Kidney capillary endothelial cell (primary cell): Measurements from ENCODE around the gene NLGN1.

Source experiments
- DNase-seq: peaks from one replicate; pipeline ENCODE4 v3.0.0-alpha.2; 2018; ENCODE audit warnings: low spot score

NLGN1 gene

DNA sequence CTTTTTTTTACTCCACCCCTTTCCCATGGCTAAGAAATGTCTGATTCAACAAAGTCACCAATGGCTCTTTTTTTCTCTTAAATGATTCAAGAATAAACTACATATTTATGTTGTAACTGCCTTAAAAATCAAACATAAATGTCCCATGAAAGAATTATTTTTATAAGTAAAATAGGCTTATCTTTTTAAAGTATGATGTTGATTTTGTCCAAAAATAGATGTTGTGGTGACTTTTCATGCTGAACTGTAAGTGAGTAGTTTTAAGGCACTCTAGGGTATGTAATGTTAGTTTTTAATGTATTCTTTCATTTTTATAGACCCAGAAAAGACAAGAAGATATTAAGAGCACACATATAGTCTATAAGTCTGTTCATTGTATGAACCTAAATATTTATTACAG is 594.9 kb downstream of the NLGN1 start:
- DNase-seq, result no peak

DNA sequence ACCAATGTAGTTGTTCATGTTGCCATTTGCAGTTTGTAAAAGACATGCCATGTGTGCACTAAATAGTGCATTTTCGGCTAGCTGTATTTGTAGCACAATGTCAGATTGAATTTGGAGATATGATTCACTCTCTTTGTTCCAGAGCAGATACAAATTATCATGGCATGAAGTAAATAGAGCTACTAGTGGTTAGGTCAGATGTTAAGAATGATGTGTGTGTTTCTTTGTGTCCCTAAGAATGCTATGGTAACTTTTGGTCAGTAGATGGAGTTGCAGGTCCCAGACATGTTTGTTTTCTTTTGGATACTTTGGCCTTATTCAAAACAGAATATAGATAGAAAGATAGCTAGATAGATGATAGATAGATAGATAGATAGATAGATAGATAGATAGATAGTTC is 595.8 kb downstream of the NLGN1 start:
- peak; percentile 7 for DNase-seq

DNA sequence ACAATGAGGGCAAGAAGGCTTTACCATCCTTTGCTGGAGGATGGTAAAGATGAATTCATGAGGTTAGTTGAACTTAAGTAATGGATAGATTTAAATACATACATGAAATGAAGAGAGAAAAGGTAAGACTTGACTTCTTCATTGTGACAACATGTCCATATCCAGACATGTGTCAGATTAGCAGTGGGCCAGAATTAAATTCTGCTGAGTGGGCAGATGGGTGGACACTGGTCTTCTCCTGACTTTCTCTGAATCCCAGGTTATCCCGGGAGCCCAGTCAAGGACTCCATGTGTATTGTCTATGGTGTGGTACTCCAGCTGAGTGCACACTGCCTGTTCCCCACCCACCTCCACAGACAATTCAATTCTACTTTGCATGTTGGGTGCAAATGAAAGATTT is 603.1 kb downstream of the NLGN1 start:
- DNase-seq, result no peak

DNA sequence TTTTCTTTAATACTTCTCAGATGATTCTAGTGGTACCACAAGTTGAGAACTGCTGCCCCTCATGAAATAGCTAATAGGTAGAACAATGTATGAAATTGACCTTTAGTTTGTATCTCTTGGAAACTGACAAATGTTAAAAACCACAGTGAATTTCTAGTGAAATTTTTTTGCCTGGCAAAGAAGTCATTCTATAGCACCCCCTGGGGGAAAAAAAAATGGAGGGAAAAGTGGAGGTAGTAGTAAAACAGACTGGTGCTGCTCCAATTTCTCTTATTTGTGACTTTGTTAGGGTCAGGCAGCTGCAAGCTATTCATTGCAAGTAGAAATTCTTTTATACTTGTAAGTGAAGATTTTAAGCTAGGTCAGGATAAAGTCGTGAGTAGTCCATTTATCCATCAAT is 605.0 kb downstream of the NLGN1 start:
- no peak for DNase-seq

DNA sequence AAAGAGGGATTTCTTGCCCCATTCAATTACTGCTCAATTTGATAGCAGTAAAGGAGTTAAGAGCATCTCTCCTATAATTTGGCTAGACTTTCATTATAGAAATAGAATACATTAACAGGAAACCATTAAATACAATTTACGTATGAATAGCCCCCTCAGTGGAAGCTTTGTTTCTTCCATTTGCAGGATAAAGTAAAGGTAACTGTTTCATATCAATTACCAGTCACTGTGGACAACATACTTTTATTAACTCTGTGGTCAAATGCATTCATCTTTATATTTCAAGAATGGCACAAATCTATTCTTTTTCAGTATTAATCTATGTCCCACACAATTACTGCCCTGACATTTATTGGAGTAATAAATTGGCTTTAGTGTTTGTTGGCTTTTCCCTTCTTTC is 613.4 kb downstream of the NLGN1 start:
- no peak for DNase-seq

DNA sequence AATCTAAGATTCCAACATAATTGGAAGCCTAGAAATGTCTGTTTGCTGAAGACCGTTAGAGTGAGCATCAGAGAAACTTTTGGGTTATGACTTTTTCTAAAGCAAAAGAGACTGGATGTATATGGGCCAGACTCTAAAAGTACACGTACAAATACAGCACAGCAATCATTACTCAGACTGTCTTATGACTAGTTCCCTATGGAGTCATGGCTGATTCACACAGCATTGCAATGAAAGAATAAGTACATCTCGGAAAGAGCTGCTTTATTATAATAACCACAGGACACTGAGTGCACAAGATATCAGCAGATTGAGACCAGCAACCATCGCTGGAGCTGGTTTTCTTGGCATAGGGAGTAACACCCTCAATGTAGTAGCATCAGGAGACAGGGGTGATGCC is 618.6 kb downstream of the NLGN1 start:
- no peak for DNase-seq

DNA sequence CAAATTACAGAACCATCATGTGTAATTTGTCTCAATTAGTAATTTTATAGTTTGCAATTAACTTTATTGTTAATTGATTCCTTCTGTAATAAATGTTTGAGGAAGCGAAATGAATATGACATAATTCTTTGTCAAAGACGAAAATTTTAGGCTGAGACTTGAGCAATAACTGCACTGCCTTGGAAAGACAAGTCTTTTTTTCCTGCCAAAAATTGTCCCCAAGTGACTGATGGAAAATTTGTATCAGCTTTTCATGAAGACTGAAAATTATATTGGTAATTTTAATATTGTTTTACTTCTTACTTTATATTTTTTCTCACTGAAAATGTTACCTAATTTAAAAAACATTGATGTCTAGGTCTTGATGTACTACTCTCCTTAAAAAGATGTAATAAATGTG is 622.6 kb downstream of the NLGN1 start:
- DNase-seq, result no peak

DNA sequence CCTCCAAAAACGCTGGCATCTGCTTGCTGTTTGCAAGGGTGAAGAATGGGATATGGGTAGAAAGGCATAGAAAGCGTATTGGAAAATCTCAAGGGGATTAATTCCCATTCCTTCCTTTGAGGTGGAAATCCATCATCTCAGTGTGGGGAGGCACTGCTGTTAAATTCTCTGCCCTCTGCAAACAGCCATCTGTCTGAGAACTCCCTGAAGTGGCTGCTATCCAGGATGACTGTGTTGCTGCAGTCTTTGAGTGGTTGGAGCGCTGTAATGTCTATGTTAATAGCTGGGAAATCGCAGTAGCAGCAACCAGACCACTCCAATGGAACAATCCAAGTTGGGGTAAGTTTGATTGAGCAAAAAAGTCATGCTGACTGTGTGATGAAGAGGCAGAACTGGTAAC is 625.9 kb downstream of the NLGN1 start:
- no peak for DNase-seq

DNA sequence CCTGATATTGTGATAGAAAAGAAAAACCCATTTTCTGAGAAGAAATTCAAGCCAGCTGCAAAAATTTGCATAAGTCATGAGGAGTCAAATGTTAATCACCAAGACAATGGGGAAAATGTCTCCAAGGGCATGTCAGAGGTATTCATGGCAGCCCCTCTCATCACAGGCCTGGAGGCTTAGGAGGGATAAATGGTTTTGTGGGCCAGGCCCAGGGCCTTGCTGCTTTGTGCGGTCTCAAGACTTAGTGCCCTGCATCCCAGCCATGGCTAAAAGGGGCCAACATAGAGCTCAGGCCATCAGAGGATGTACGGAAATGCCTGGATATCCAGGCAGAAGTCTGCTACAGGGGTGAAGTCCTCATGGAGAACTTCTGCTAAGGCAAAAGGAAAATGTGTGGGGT is 631.1 kb downstream of the NLGN1 start:
- DNase-seq, result no peak

DNA sequence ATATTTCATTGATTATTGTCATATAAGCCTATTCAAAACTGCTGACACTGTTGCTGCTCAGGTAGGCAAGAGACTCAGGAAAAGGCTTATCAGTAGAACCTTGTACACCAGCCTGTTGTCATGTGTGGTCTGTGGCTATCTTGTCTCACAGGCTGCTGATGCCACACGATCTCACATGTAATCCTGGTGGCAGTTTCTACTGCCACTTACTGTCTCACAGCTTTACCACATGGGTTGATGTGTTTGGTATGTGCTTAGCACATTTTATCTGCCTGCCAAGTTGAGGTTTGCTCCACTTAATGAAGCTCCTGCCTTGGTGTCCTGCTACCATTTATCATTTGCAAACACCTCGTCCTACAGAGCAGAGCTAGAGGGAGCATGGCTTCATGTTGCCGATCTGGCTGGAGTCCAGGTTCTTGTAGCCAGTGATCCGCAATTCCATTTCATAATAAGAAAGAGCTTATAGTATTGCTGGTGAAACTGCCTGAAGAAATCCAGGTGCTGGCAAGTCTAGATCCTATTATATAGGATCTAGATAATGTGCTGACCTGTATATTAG is 637.9 kb downstream of the NLGN1 start:
- DNase-seq, result no peak

DNA sequence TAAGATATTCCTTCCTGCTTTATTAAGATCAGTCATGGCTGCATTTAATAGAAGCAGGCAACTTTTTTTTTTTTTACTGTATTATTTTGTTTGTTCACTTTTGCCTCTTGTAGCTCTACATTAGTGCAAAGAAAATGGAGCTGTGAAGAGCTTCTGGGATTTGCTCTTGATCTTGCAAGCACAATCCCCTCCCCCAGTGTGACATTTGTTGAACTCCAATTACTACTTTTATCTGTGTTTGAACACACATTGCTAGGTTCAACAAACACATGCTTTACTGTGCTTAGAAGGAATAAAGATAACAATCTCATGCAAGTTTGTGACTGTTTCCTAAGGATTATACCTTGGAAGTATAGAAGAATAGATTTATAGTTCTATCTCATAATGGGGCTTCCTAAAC is 648.8 kb downstream of the NLGN1 start:
- no peak for DNase-seq

DNA sequence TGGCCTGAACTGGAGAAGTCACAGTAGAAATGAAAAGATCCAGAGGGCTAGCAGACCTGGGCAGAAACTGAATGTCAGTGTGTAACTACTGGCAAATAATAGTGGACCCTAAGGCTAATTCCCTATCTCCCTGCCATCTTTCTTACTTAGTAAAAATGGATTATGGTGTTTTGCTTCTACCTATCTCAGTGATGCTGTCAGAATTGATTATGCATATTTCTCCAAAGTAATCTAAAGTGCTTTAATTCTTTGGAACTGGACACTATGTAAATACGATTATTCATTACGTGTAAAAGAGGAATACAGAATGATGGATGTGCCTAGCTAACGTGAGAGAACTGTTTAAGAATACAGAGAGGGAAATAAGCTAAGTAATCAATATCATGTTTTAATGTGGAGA is 651.9 kb downstream of the NLGN1 start:
- DNase-seq, result no peak

DNA sequence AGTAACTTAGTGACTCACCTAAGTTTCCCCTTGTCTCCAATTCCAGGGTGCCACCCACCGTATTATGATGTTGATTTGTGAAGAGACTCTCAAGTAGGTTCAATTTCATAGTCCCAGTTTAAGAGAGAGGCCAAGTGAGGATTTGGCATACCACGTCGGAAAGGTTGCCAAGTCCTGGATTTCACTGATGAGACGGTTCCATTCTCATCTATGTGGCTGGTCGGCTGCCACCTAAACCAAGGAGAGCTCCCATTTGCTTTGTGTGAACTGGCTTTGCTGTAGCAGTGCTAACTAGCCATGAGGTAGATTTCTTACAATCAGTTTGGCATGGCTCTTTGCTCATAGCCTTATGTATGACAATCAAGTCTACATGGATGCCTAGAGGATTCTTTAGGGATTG is 653.6 kb downstream of the NLGN1 start:
- no peak for DNase-seq

DNA sequence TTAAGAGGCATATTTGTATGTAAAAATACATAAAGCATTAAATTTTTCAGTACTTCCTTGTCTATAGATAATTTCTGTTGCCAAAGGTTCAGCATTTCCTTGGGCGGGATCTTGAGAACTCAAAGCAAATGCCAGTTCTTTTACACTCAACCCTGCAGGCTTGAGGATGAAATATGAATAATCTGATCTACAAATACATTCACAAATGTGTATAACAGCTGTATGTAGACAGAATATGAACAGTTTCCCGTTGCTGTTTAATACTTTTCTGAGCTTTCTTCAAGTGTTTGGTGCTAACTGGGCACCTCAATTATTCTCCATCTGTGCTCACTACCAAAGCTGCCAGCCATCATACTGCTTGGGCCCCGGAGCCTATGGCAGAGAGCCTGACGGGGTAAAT is 661.3 kb downstream of the NLGN1 start:
- DNase-seq, result no peak

DNA sequence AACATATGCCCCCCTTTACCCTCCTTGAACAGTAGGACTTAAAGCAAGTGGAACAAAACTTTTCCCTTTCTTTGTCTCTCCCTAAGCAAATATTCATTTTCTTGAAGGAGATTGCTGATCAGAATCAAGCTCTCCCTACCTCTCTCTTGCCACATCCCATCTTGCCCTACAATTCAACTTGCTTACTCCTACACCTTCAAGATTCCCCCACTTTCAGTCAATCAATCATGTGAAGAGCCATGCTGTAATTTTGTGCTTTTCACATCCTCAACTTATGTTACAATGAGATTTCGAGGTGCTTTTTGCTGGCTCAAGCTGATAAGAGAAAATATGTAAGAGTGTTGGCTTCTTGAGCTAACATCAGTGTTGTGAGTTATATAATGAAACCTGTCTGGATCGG is 662.9 kb downstream of the NLGN1 start:
- no peak for DNase-seq

DNA sequence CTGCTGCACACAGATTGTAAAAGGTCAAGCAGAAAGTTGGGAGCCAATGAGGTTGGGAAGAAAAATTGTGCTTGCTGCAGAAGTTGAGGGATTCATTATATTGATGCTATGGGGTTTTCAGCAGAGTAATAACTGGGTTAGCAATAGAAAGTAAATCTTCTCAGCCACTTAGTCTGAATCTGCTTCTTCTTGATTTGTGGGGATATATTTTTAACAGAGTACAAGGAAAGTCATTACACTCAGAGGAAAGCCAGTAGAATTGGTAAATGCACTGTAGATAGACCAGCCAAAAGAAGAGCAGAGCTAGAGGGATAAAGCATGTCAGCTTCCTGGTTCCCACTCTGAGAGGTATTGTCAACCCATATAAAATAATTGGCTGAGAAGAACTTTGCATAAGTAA is 663.6 kb downstream of the NLGN1 start:
- DNase-seq, result no peak

DNA sequence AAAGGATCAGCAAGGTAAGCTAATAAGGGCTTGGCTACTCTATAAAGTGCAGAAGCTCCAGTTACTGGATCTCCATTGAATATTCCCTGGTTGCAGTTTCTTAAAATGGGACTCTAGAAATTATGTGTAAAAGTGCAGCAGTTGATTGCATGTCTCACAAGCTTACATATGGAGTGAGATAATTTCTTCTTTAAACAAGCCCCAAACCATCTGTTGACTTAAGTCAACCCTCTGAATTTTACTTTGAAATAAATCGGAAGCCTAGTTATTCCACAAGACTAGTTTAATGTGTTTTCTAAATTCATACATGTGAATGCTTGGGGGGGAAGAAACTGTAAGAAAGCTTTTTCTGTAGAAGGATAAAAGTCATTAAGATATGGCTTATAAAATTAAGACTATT is 664.2 kb downstream of the NLGN1 start:
- no peak for DNase-seq

DNA sequence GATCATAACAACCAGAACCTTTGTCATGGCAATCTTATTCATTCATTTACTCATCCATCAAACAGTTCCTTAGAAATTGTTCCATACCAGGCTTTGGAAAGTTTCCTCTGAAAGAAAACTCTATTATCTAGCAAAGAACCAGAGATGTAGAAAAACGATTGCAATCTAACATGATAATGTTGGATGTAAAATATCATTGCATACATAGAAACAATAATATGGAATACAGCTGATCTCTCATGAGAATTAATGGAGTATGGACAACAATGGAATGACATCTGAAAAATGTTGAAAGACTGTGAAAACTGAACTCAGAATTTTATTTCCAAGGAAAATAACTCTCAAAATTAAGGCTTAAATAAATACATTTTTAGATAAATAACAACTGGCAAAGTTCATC is 665.4 kb downstream of the NLGN1 start:
- DNase-seq, result no peak

DNA sequence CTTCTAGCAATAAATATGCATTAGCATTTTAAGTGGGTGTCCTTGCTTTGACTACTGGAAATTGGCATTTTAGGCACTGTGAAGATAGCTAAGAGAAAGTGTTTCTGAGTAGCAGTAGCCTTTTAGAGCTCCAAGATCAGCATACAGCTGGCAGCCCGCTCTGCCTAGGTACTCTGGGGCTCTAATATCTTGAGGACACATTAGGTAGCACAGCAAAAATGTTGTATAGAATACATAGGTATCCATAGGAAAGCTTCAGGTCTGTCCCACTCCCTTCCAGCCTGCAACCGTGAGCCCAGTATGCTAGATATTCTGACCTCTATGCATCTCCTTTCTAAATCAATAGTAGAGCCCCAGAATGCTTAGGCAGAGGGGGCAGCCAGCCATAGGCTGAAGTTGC is 670.5 kb downstream of the NLGN1 start:
- no peak for DNase-seq

DNA sequence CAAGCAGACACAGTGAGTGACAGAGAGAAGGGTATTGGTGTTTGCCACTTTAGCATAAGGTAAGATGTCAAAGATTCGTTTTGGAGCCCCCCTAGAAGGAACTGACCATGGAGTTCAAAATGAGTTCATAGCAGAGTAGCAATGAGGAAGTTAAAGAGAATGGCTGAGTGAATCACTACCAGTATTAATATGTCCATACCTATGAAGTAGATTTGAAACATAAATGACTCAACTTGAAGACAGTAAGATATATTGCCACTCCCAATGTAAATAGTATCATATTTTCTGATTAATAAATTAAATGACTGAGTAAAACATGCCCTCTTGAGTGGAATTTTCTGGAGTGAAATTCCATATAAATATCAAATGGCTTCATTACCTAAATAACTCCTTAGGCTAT is 675.1 kb downstream of the NLGN1 start:
- DNase-seq, result no peak

DNA sequence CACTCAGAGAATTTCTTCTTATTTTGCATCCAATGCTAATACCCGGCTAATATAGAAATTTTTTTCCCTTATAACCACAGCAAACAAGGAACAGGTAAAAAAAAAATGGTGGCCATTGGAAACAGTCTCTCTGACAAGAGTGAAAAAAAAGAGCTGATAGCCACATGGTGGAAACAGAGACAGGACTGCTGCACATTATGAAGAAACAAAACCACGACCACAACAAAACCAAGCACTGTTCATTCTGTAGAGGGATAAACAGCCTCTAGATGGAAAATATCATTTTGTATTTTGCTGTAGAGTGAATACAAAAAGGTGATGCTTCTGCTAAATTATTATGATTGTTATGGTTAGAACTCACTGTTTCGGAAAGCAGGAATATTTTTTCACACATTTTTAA is 686.2 kb downstream of the NLGN1 start:
- DNase-seq, result no peak

DNA sequence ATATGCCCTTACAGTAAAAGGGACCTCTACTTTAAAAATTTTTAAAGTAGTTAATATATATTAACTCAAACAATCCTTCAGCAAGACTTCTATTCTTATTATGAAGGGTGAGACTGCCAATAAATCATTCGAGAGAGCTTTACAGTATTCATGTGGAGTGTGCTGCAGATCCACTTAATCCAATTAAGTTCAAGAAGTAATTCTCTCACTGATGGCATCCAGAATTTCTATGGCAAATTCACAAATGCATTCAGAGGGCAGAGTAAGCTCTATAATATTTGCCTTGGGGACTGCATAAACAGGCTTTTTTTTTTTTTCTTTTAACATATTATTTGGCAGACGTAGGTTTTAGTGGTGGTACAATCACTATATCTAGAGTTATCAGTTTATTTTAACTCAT is 692.0 kb downstream of the NLGN1 start:
- no peak for DNase-seq

DNA sequence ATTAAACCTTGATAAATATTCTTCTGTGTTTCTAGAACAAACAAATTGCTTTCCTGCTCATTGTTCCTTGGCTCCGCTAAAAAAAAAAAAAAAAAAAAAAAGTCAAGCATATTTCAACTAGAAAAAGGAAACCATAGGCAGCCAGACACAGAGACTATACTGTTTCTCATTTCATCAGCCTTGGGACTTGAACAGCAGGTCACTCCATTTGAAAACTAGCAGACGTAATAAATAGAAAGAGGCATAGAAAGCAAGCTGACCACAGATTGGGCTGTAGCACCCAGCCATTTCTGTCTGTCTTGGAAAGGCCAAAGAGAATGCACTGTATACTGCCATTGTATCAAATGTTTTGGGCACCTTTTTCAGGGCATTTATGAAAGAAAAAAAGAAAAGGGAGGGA is 697.1 kb downstream of the NLGN1 start:
- DNase-seq, result no peak

DNA sequence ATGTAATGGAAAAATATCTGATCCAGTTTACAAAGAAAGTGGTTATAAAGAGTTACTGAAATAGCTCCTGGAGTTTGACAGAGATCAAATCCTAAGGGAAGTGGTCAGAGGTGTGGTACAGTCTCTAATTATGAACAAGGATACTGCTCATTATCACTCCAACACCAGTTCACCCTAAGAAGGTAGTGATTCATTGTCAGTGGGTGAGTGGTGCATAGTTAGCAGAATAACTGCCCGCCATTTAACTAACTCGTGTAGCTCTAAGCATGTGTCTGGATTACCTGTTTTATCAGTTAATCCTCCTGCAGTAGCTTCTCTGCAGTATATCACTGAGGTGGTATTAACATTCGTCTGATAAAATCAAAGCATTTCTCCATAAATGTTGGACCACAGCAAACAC is 700.1 kb downstream of the NLGN1 start:
- DNase-seq, result no peak

DNA sequence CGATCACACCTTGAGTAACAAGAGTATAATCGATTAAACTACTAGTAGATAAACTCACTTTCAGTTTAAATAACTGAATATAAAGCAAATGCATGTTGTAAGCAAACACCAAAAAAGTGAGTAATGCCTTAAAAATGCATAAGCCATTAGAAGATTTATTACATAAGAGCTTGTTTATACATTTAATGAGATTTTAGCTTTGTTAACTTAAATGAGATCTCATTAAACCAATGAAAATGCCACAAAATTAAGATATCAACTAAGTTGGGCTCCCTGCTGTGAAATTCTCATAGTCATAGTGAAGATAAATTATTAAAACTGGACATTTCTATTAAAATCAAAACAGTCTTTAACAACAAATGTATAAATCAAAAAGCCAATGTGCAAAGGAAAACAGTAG is 701.2 kb downstream of the NLGN1 start:
- no peak for DNase-seq
